A549 (cell line): Measurements from ENCODE around the gene PRR35. TPM values are rescaled to one million over a fixed set of nuclear protein-coding genes. Genes with fewer than 3 reads are reported as not detected.

Source experiments
- ATAC-seq, 2 experiments: fragments of 200-7000 bp in 1 of 2; fragments of >200 bp in 1 of 2; cut with Nextera tagmentation in 1 of 2; cut with Tn5 transposase in 1 of 2; 3 replicates each; pipeline versions ENCODE4 v1.8.0 to v1.9.1; 2018 to 2020; ENCODE audit warnings: mild to moderate bottlenecking in 1 of 2, moderate library complexity in 1 of 2
- CTCF ChIA-PET: fragments of 300-600 bp; sonication (Branson Sonifier 250); formaldehyde crosslinking; extraction: SDS; loops from one replicate; lab custom pipeline; 2021; ENCODE audit warnings: antibody characterized with exemption, inconsistent platforms; lab: Yijun Ruan, JAX
- POLR2A ChIA-PET: fragments of 350-600 bp; formaldehyde crosslinking; extraction: SDS; loops from one replicate; lab custom pipeline; 2021; ENCODE audit warnings: antibody characterized with exemption, inconsistent platforms; lab: Yijun Ruan, JAX
- DNase-seq, 2 experiments: peaks; one replicate each; pipeline versions ENCODE4 v3.0.0 to v3.0.0-alpha.2; 2011 to 2016; ENCODE audit warnings: low read depth in 1 of 2, low spot score in 1 of 2
- FAIRE-seq: peaks from 2 replicates; lab custom pipeline; 2011; peaks lifted over from hg19 to GRCh38; lab: Jason Lieb, UNC
- H3K27ac ChIP-seq, 2 experiments: fragments of >200 bp; sonication (Bioruptor Twin); formaldehyde crosslinking; 3 replicates each; pipeline ENCODE4 v1.5.1; 2016 to 2017
- H3K4me1 ChIP-seq: fragments of >200 bp; sonication (Bioruptor Twin); formaldehyde crosslinking; 3 replicates; pipeline ENCODE4 v1.6.1; 2016
- H3K4me2 ChIP-seq: fragments of >200 bp; sonication (Bioruptor Twin); formaldehyde crosslinking; 3 replicates; pipeline ENCODE4 v1.6.1; 2016
- H3K4me3 ChIP-seq: fragments of >200 bp; sonication (Bioruptor Twin); formaldehyde crosslinking; 3 replicates; pipeline ENCODE4 v1.5.1; 2016
- H3K9me3 ChIP-seq: fragments of >200 bp; sonication (Bioruptor Twin); formaldehyde crosslinking; 3 replicates; pipeline ENCODE4 v1.6.1; 2016
- BHLHE40 ChIP-seq: IDR thresholded peaks from 2 replicates; pipeline ENCODE4 v1.6.1; 2012; ENCODE audit warnings: low read depth, low read length, inconsistent platforms
- CHD2 ChIP-seq: fragments of 150-350 bp; IDR thresholded peaks from 2 replicates; pipeline ENCODE4 v1.6.1; 2014; ENCODE audit warnings: low read length; ENCODE audit not compliant: partially characterized antibody
- CHD4 ChIP-seq: fragments of 200-600 bp; sonication (generic); IDR thresholded peaks from 2 replicates; pipeline ENCODE4 v1.6.1; 2016; ENCODE audit warnings: antibody characterized with exemption, mild to moderate bottlenecking, borderline replicate concordance
- EHF ChIP-seq: fragments of 250-450 bp; sonication (Bioruptor Pico); IDR thresholded peaks from 2 replicates; pipeline ENCODE4 v1.5.0; 2020; ENCODE audit warnings: mild to moderate bottlenecking
- ELK1 ChIP-seq: fragments of 150-350 bp; IDR thresholded peaks from 2 replicates; pipeline ENCODE4 v1.6.1; 2014; ENCODE audit warnings: low read depth, mild to moderate bottlenecking, low read length
- EP300 ChIP-seq, 2 experiments: fragments of >200 bp; sonication (Bioruptor Twin); formaldehyde crosslinking; IDR thresholded peaks; 2 replicates in 1 of 2; 3 replicates in 1 of 2; pipeline ENCODE4 v1.6.1; 2016 to 2017
- ESRRA ChIP-seq: fragments of 150-350 bp; IDR thresholded peaks from 2 replicates; pipeline ENCODE4 v1.6.1; 2014; ENCODE audit warnings: mild to moderate bottlenecking, low read length, borderline replicate concordance
- FOSB ChIP-seq: fragments of 250-450 bp; sonication (Bioruptor Pico); IDR thresholded peaks from 2 replicates; pipeline ENCODE4 v1.5.0; 2020; ENCODE audit warnings: mild to moderate bottlenecking, moderate library complexity
- FOSL2 ChIP-seq, 2 experiments: fragments of 450-650 bp in 1 of 2; fragments of >200 bp in 1 of 2; sonication (Bioruptor Twin) in 1 of 2; formaldehyde crosslinking; IDR thresholded peaks; 2 replicates each; pipeline versions ENCODE4 v1.5.0 to v1.6.1; 2016 to 2020; ENCODE audit warnings: mild to moderate bottlenecking in 1 of 2, moderate library complexity in 1 of 2
- HEYL ChIP-seq: fragments of 250-450 bp; sonication (Bioruptor Pico); IDR thresholded peaks from 2 replicates; pipeline ENCODE4 v1.8.0; 2021; ENCODE audit warnings: mild to moderate bottlenecking, moderate library complexity
- HOXA7 ChIP-seq: fragments of 250-450 bp; sonication (Bioruptor Pico); IDR thresholded peaks from 2 replicates; pipeline ENCODE4 v1.5.0; 2020; ENCODE audit warnings: mild to moderate bottlenecking, moderate library complexity
- HOXB5 ChIP-seq: fragments of 250-450 bp; sonication (Bioruptor Pico); IDR thresholded peaks from 2 replicates; pipeline ENCODE4 v1.5.0; 2020; ENCODE audit warnings: mild to moderate bottlenecking, moderate library complexity
- JUN ChIP-seq, 2 experiments: fragments of >200 bp; sonication (Bioruptor Twin); formaldehyde crosslinking; IDR thresholded peaks; 2 replicates in 1 of 2; 3 replicates in 1 of 2; pipeline ENCODE4 v1.6.1; 2016 to 2017
- JUNB ChIP-seq: fragments of >200 bp; sonication (Bioruptor Twin); formaldehyde crosslinking; IDR thresholded peaks from 2 replicates; pipeline ENCODE4 v1.6.1; 2016
- KDM1A ChIP-seq: fragments of 200-600 bp; sonication (generic); IDR thresholded peaks from 2 replicates; pipeline ENCODE4 v1.6.1; 2016; ENCODE audit warnings: low read depth, mild to moderate bottlenecking
- MYC ChIP-seq: IDR thresholded peaks from 2 replicates; pipeline ENCODE4 v1.6.1; 2012; ENCODE audit warnings: mild to moderate bottlenecking, inconsistent platforms, low read length, improper control_type of control experiment, borderline replicate concordance
- NR3C1 ChIP-seq: fragments of >200 bp; sonication (Bioruptor Twin); formaldehyde crosslinking; IDR thresholded peaks from 3 replicates; pipeline ENCODE4 v1.6.1; 2017
- POLR2A ChIP-seq: IDR thresholded peaks from 2 replicates; pipeline ENCODE4 v1.6.1; 2012; ENCODE audit warnings: mild to moderate bottlenecking, low read length
- POLR2AphosphoS2 ChIP-seq: conservative IDR thresholded peaks from 2 replicates; pipeline ENCODE4 v1.6.1; 2012; ENCODE audit warnings: low read length, improper control_type of control experiment, inconsistent platforms
- RAD21 ChIP-seq, 2 experiments: fragments of >200 bp in 1 of 2; sonication (Bioruptor Twin) in 1 of 2; formaldehyde crosslinking in 1 of 2; IDR thresholded peaks in 1 of 2; conservative IDR thresholded peaks in 1 of 2; 2 replicates in 1 of 2; 3 replicates in 1 of 2; pipeline ENCODE4 v1.6.1; 2012 to 2018; ENCODE audit warnings: inconsistent platforms in 1 of 2
- RCOR1 ChIP-seq: fragments of 150-350 bp; IDR thresholded peaks from 2 replicates; pipeline ENCODE4 v1.6.1; 2014; ENCODE audit warnings: antibody characterized with exemption, low read length, low read depth
- REST ChIP-seq: fragments of 200-600 bp; sonication (generic); IDR thresholded peaks from 2 replicates; pipeline ENCODE4 v1.6.1; 2016; ENCODE audit warnings: antibody characterized with exemption, mild to moderate bottlenecking, moderate library complexity
- RFX5 ChIP-seq: fragments of 450-650 bp; IDR thresholded peaks from 2 replicates; pipeline ENCODE4 v1.7.1; 2014; ENCODE audit warnings: antibody characterized with exemption, mild to moderate bottlenecking, moderate library complexity
- SMC3 ChIP-seq: fragments of >200 bp; sonication (Bioruptor Twin); formaldehyde crosslinking; IDR thresholded peaks from 3 replicates; pipeline ENCODE4 v1.6.1; 2018; ENCODE audit warnings: inconsistent platforms
- SREBF2 ChIP-seq: fragments of 450-650 bp; IDR thresholded peaks from 2 replicates; pipeline ENCODE4 v1.6.1; 2014; ENCODE audit warnings: mild to moderate bottlenecking, moderate library complexity
- TFCP2L1 ChIP-seq: fragments of 250-450 bp; sonication (Bioruptor Pico); IDR thresholded peaks from 2 replicates; pipeline ENCODE4 v1.5.0; 2021; ENCODE audit warnings: mild to moderate bottlenecking
- ZC3H11A ChIP-seq: fragments of 450-650 bp; IDR thresholded peaks from 2 replicates; pipeline ENCODE4 v1.6.1; 2014; ENCODE audit warnings: antibody characterized with exemption, mild to moderate bottlenecking
- ZNF302 ChIP-seq: fragments of 250-450 bp; sonication (Bioruptor Pico); IDR thresholded peaks from 2 replicates; pipeline ENCODE4 v1.9.0; 2021; ENCODE audit warnings: inconsistent platforms, mild to moderate bottlenecking, moderate library complexity
- WGBS: methylation state at CpG from one replicate; pipeline ENCODE4 v1.1.6; 2017; ENCODE audit errors: missing lambda C conversion rate; 5-methylcytosine and 5-hydroxymethylcytosine counted together
- polyA plus RNA-seq, 4 experiments: library from polyadenylated mRNA; depleted of rRNA in 3 of 4; stranded (reverse); fragments of >200 nt; fragmentation: RNase III in 1 of 4; extraction: RNeasy Plus Mini Kit Qiagen cat#74134 plus additional on column Dnase treatment in 1 of 4; gene quantifications; 2 replicates in 3 of 4; 3 replicates in 1 of 4; pipeline ENCODE4 v1.2.3, GENCODE V29; 2011 to 2017
- TF ChIP-seq, protein P1 (sequence below): fragments of 250-450 bp; sonication (Bioruptor Pico); IDR thresholded peaks from 2 replicates; pipeline ENCODE4 v1.5.0; 2020; ENCODE audit warnings: low read depth, mild to moderate bottlenecking, moderate library complexity
- TF ChIP-seq, protein P2 (sequence below): IDR thresholded peaks from 2 replicates; pipeline ENCODE4 v1.6.1; 2012

The PRR35 gene
- polyA plus RNA-seq, 2 of the 4 experiments (the other 2 are of a cell fraction): 0.04 TPM

- TF ChIP-seq, protein P1, sequence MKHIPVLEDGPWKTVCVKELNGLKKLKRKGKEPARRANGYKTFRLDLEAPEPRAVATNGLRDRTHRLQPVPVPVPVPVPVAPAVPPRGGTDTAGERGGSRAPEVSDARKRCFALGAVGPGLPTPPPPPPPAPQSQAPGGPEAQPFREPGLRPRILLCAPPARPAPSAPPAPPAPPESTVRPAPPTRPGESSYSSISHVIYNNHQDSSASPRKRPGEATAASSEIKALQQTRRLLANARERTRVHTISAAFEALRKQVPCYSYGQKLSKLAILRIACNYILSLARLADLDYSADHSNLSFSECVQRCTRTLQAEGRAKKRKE: no peak
- TF ChIP-seq SMC3 (no peak), ZNF302 (CRISPR knock-in tag) (no peak), ELK1 (no peak), BHLHE40 (no peak), POLR2A (no peak), TFCP2L1 (CRISPR knock-in tag) (no peak), EHF (no peak), NR3C1 (no peak), CHD2 (no peak), KDM1A (no peak), FOSB (CRISPR knock-in tag) (no peak), RCOR1 (no peak), CHD4 (no peak), FOSL2 (IDR thresholded peaks at IDR 0.05) (no peak), FOSL2 (CRISPR knock-in tag; IDR thresholded peaks at IDR 0.05) (no peak)
- WGBS: 81% methylated on average over 20 of the region's 27 CpGs
- Histone ChIP-seq H3K4me1 (peaks cover 14% of the 10 kb centered on the region), H3K4me3 (no peak overlapping the region), H3K27ac (no peak overlapping the region), H3K9me3 (no peaks in the 10 kb centered on the region), H3K4me2 (no peak overlapping the region)
- ChIA-PET POLR2A (no interaction called here), CTCF (interaction anchor here (1.1 to 1.5 kb wide), 4 partner anchors 9 to 94 kb away, joined by 3 to 4 read pairs (median 4); no protein-coding TSS in a partner anchor)
- DNase-seq (no peak), ATAC-seq (no peak), FAIRE-seq (no peak)
Measured at GRCh38 chr16:572865-573650, 12.9 kb downstream of the PRR35 start.

DNA sequence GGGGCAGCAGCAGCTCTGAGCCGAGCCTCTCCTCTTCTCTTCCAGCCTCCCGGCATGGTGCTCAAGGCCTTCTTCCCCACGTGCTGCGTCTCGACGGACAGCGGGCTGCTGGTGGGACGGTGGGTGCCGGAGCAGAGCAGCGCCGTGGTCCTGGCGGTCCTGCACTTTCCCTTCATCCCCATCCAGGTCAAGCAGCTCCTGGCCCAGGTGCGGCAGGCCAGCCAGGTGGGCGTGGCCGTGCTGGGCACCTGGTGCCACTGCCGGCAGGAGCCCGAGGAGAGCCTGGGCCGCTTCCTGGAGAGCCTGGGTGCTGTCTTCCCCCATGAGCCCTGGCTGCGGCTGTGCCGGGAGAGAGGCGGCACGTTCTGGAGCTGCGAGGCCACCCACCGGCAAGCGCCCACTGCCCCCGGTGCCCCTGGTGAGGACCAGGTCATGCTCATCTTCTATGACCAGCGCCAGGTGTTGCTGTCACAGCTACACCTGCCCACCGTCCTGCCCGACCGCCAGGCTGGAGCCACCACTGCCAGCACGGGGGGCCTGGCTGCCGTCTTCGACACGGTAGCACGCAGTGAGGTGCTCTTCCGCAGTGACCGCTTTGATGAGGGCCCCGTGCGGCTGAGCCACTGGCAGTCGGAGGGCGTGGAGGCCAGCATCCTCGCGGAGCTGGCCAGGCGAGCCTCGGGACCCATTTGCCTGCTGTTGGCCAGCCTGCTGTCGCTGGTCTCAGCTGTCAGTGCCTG lies 14.0 kb downstream of the PRR35 start:
- FAIRE-seq: no peak
- Histone ChIP-seq H3K4me2 (no peak overlapping the region), H3K4me1 (peaks cover 10% of the 10 kb centered on the region), H3K27ac (no peak overlapping the region), H3K9me3 (no peaks in the 10 kb centered on the region), H3K4me3 (no peak overlapping the region)
- ATAC-seq: no peak
- WGBS: 91% methylated on average over 34 of the region's 46 CpGs
- ChIA-PET POLR2A (no interaction called here), CTCF (interaction anchor here (1.1 to 3.1 kb wide), 3 partner anchors 12 to 87 kb away, joined by 3 to 11 read pairs (median 4); no protein-coding TSS in a partner anchor)
- no peak for DNase-seq
- TF ChIP-seq ZC3H11A (no peak), MYC (no peak), RCOR1 (no peak), CHD4 (no peak), NR3C1 (no peak), EP300 (IDR thresholded peaks at IDR 0.05) (no peak), RAD21 (conservative IDR thresholded peaks at IDR 0.05 in 1 of 2, IDR thresholded peaks at IDR 0.05 in 1 of 2) (no peak), POLR2AphosphoS2 (no peak), FOSL2 (IDR thresholded peaks at IDR 0.05) (no peak), FOSL2 (CRISPR knock-in tag; IDR thresholded peaks at IDR 0.05) (no peak), ZNF302 (CRISPR knock-in tag) (no peak), HEYL (no peak), JUNB (no peak), SREBF2 (no peak), HOXA7 (CRISPR knock-in tag) (no peak), RFX5 (no peak), JUN (IDR thresholded peaks at IDR 0.05) (no peak), ESRRA (no peak), HOXB5 (CRISPR knock-in tag) (no peak), REST (no peak)
- TF ChIP-seq, protein P2, sequence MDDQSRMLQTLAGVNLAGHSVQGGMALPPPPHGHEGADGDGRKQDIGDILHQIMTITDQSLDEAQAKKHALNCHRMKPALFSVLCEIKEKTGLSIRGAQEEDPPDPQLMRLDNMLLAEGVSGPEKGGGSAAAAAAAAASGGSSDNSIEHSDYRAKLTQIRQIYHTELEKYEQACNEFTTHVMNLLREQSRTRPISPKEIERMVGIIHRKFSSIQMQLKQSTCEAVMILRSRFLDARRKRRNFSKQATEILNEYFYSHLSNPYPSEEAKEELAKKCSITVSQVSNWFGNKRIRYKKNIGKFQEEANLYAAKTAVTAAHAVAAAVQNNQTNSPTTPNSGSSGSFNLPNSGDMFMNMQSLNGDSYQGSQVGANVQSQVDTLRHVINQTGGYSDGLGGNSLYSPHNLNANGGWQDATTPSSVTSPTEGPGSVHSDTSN: no peak
